Hepatocyte (in vitro differentiated cells): ENCODE measurements around the gene CDK10. TPM values are rescaled to one million over a fixed set of nuclear protein-coding genes. Genes with fewer than 3 reads are reported as not detected.

Experiments
- DNase-seq: peaks from one replicate; pipeline ENCODE4 v3.0.0-alpha.2; 2016; ENCODE audit warnings: low spot score
- H2AFZ ChIP-seq: fragments of 200-600 bp; sonication (generic); 2 replicates; pipeline ENCODE4 v1.6.0; 2016; ENCODE audit warnings: antibody characterized with exemption, mild to moderate bottlenecking
- H3K27ac ChIP-seq: fragments of 200-600 bp; sonication (generic); 2 replicates; pipeline ENCODE4 v1.5.1; 2016; ENCODE audit warnings: mild to moderate bottlenecking
- H3K27me3 ChIP-seq: fragments of 200-600 bp; sonication (generic); 2 replicates; pipeline ENCODE4 v1.6.1; 2016
- H3K36me3 ChIP-seq: fragments of 200-600 bp; sonication (generic); replicated peaks from 2 replicates; pipeline ENCODE4 v1.5.1; 2016; ENCODE audit warnings: low read depth; ENCODE audit not compliant: insufficient read depth
- H3K4me1 ChIP-seq: fragments of 200-600 bp; sonication (generic); 2 replicates; pipeline ENCODE4 v1.5.1; 2016; ENCODE audit warnings: mild to moderate bottlenecking, moderate library complexity; ENCODE audit not compliant: insufficient read depth
- H3K4me2 ChIP-seq: fragments of 200-600 bp; sonication (generic); 2 replicates; pipeline ENCODE4 v1.6.0; 2016
- H3K4me3 ChIP-seq: fragments of 200-600 bp; sonication (generic); 2 replicates; pipeline ENCODE4 v1.5.1; 2016; ENCODE audit warnings: mild to moderate bottlenecking
- H3K79me2 ChIP-seq: fragments of 200-600 bp; sonication (generic); 2 replicates; pipeline ENCODE4 v1.6.0; 2017; ENCODE audit warnings: mild to moderate bottlenecking
- H3K9me2 ChIP-seq: fragments of 200-600 bp; sonication (generic); replicated peaks from 2 replicates; pipeline ENCODE4 v1.6.0; 2017; ENCODE audit warnings: mild to moderate bottlenecking; ENCODE audit not compliant: insufficient read depth
- H3K9me3 ChIP-seq: fragments of 200-600 bp; sonication (generic); 2 replicates; pipeline ENCODE4 v1.5.1; 2016; ENCODE audit warnings: low read depth, mild to moderate bottlenecking
- H4K20me1 ChIP-seq: fragments of 200-600 bp; sonication (generic); 2 replicates; pipeline ENCODE4 v1.6.0; 2016; ENCODE audit warnings: mild to moderate bottlenecking; ENCODE audit not compliant: insufficient read depth, poor library complexity, severe bottlenecking
- CTCF ChIP-seq: fragments of 200-600 bp; sonication (generic); IDR thresholded peaks from 2 replicates; pipeline ENCODE4 v1.5.1; 2016; ENCODE audit warnings: antibody characterized with exemption, mild to moderate bottlenecking; ENCODE audit not compliant: poor library complexity
- EZH2 ChIP-seq: fragments of 200-600 bp; sonication (generic); IDR thresholded peaks from 2 replicates; pipeline ENCODE4 v1.6.1; 2016; ENCODE audit warnings: antibody characterized with exemption, mild to moderate bottlenecking, borderline replicate concordance
- EZH2phosphoT487 ChIP-seq: fragments of 200-600 bp; sonication (generic); IDR thresholded peaks from one replicate; pipeline ENCODE4 v1.6.1; 2018; ENCODE audit warnings: antibody characterized with exemption, mild to moderate bottlenecking, low read depth, moderate library complexity; ENCODE audit not compliant: unreplicated experiment, severe bottlenecking
- WGBS: methylation state at CpG from one replicate; pipeline ENCODE4 v1.1.6; 2016; ENCODE audit warnings: low lambda C conversion rate; ENCODE audit errors: missing lambda C conversion rate; 5-methylcytosine and 5-hydroxymethylcytosine counted together
- polyA plus RNA-seq: library from polyadenylated mRNA; unstranded; fragments of >200 nt; fragmentation: Nextera tagmentation; extraction: Ambion mirVana; gene quantifications from 2 replicates; pipeline ENCODE4 v1.2.1, GENCODE V29; 2016
- total RNA-seq: library from RNA; depleted of rRNA; stranded (reverse); fragments of >200 nt; gene quantifications from 2 replicates; pipeline ENCODE4 v1.2.3, GENCODE V29; 2014

CDK10 gene
- total and polyA plus RNA-seq, 2 experiments from 2014 or later: 70.4 to 155 TPM

GRCh38 chr16:89657442-89658220 is 28.9 kb upstream of the CDK10 start, which contains the start of the genes CHMP1A and SPATA33:
CHMP1A (minus strand) TSS chr16:89657708; CDS start chr16:89657588, 120 bp downstream.
SPATA33 (plus strand) TSS chr16:89657836; CDS start chr16:89657912, 76 bp downstream.
- Histone ChIP-seq H2AFZ (peak within 1 kb of the TSS; percentile 66), H3K4me3 (peak within 1 kb of the TSS; percentile 93), H3K79me2 (peaks cover 59% of the 10 kb centered on the region), H3K36me3 (no peaks in the 10 kb centered on the region), H3K4me2 (peak within 1 kb of the TSS; percentile 99), H3K4me1 (peaks cover 14% of the 10 kb centered on the region), H3K9me2 (no peaks in the 10 kb centered on the region), H3K27me3 (no peaks in the 10 kb centered on the region), H4K20me1 (no peaks in the 10 kb centered on the region), H3K9me3 (no peaks in the 10 kb centered on the region), H3K27ac (peak within 1 kb of the TSS; percentile 94)
- DNase-seq: peak; percentile 95
- WGBS: under 1% methylated on average over 61 of the region's 99 CpGs
- TF ChIP-seq CTCF (no peak), EZH2phosphoT487 (no peak), EZH2 (no peak)

- Histone ChIP-seq H3K4me2 (peak overlapping the region; percentile 99), H2AFZ (peak overlapping the region; percentile 66), H3K36me3 (no peaks in the 10 kb centered on the region), H3K9me3 (no peaks in the 10 kb centered on the region), H3K4me1 (peaks cover 14% of the 10 kb centered on the region), H3K4me3 (peak overlapping the region; percentile 93), H4K20me1 (no peaks in the 10 kb centered on the region), H3K9me2 (no peaks in the 10 kb centered on the region), H3K27me3 (no peaks in the 10 kb centered on the region), H3K27ac (peak overlapping the region; percentile 94), H3K79me2 (peaks cover 55% of the 10 kb centered on the region)
- peak; percentile 45 for DNase-seq
- TF ChIP-seq EZH2 (no peak), CTCF (no peak), EZH2phosphoT487 (no peak)
- 21% methylated on average over 27 of the region's 27 CpGs for WGBS
Measured at GRCh38 chr16:89658221-89658879, 28.1 kb upstream of the CDK10 start.

GRCh38 chr16:89660146-89660545 is 26.3 kb upstream of the CDK10 start:
- H3K36me3 ChIP-seq: no peaks in the 10 kb centered on the region
- 96% methylated on average over 7 of the region's 7 CpGs for WGBS
- no peaks in the 10 kb centered on the region for H4K20me1 ChIP-seq
- DNase-seq: no peak
- H3K27ac ChIP-seq: no peak overlapping the region
- H3K27me3 ChIP-seq: no peaks in the 10 kb centered on the region
- H3K9me3 ChIP-seq: no peaks in the 10 kb centered on the region
- H3K9me2 ChIP-seq: no peaks in the 10 kb centered on the region
- peaks cover 41% of the 10 kb centered on the region for H3K79me2 ChIP-seq
- H3K4me2 ChIP-seq: no peak overlapping the region
- H2AFZ ChIP-seq: no peak overlapping the region
- H3K4me1 ChIP-seq: peaks cover 14% of the 10 kb centered on the region
- TF ChIP-seq CTCF: no peak
- TF ChIP-seq EZH2phosphoT487: no peak
- TF ChIP-seq EZH2: no peak
- H3K4me3 ChIP-seq: no peak overlapping the region
